ENCODE results near the gene PRAMEF13.
"Not testable (repeated sequence)": the region's sequence is repeated elsewhere in the genome, so short reads cannot be mapped to it uniquely, and the experiment has no call there.

DNA sequence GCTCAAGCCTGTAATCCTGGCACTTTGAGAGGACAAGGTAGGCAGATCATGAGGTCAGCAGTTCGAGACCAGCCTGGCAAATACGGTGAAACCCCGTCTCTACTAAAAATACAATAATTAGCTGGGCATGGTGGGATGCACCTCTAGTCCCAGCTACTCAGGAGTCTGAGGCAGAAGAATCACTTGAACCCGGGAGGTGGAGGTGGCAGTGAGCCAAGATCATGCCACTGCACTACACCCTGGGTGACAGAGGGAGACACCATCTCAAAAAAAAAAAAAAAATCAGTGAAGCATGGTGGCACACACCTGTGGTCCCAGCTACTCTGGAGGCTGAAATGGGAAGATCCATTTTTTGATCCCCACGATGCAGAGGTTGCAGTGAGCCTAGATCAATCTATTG is 28.9 kb upstream of the PRAMEF13 start:
- not testable (repeated sequence) for TF ChIP-seq NR2C2 (IDR thresholded peaks at IDR 0.05; ENCODE audit: borderline replicate concordance, control insufficient read depth, insufficient read length, low read depth); CBFB (IDR thresholded peaks at IDR 0.05; ENCODE audit: low read depth); YY1 (IDR thresholded peaks at IDR 0.05; ENCODE audit: low read depth, low read length); POLR2AphosphoS5 (IDR thresholded peaks at IDR 0.05; ENCODE audit: low read length); EED (IDR thresholded peaks at IDR 0.05; ENCODE audit: low read depth); PBX3 (IDR thresholded peaks at IDR 0.05; ENCODE audit: insufficient replicate concordance, low read depth, low read length); USF2 (IDR thresholded peaks at IDR 0.05; ENCODE audit: borderline replicate concordance, low read depth, low read length)
- TF ChIP-seq, protein P1, sequence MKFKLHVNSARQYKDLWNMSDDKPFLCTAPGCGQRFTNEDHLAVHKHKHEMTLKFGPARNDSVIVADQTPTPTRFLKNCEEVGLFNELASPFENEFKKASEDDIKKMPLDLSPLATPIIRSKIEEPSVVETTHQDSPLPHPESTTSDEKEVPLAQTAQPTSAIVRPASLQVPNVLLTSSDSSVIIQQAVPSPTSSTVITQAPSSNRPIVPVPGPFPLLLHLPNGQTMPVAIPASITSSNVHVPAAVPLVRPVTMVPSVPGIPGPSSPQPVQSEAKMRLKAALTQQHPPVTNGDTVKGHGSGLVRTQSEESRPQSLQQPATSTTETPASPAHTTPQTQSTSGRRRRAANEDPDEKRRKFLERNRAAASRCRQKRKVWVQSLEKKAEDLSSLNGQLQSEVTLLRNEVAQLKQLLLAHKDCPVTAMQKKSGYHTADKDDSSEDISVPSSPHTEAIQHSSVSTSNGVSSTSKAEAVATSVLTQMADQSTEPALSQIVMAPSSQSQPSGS (IDR thresholded peaks at IDR 0.05; ENCODE audit: low read length) = not testable (repeated sequence)
